ENCODE data around the gene KAZN. TPM values are rescaled to one million over a fixed set of nuclear protein-coding genes. Genes with fewer than 3 reads are reported as not detected.

KAZN gene
- total and polyA plus RNA-seq, 2 donors from 2014 or later, result 17.4 to 60.8 TPM

- Histone ChIP-seq H3K9me3 (ENCODE audit: control insufficient read depth in 2 of 3, insufficient read depth in 1 of 3, low read length in 3 of 3) (no peaks in the 10 kb centered on the region), H3K4me1 (ENCODE audit: control insufficient read depth in 2 of 3, insufficient read depth in 2 of 3, low read depth in 1 of 3, low read length in 3 of 3) (peaks cover 0 to 12% (median 4%) of the 10 kb centered on the region in 3 donors), H3K27me3 (ENCODE audit: control insufficient read depth, insufficient read depth, low read length) (peaks cover under 1% of the 10 kb centered on the region), H3K27ac (ENCODE audit: low read depth in 2 of 2, low read length in 2 of 2) (no peak overlapping the region), H3K9ac (ENCODE audit: low read length in 3 of 3) (no peak overlapping the region), H3K36me3 (ENCODE audit: control insufficient read depth in 2 of 3, insufficient read depth in 3 of 3, low read length in 3 of 3) (no peaks in the 10 kb centered on the region), H3K4me3 (ENCODE audit: low read length in 3 of 3) (no peak overlapping the region)
- DNase-seq (peak in 2 of 5 donors; percentile 19 to 54), FAIRE-seq (no peak)
- intact Hi-C loops (cut with DNase I), result loop anchor here (10.0 kb wide), 1 partner anchor 104 kb away; no protein-coding TSS in a partner anchor
- peak; percentile 0 for TF ChIP-seq CTCF (IDR thresholded peaks at IDR 0.05; ENCODE audit: borderline replicate concordance, extremely low read depth, insufficient read depth)
These were observed 322.6 kb downstream of the KAZN start for GRCh38 chr1:14921057-14921456.

DNA sequence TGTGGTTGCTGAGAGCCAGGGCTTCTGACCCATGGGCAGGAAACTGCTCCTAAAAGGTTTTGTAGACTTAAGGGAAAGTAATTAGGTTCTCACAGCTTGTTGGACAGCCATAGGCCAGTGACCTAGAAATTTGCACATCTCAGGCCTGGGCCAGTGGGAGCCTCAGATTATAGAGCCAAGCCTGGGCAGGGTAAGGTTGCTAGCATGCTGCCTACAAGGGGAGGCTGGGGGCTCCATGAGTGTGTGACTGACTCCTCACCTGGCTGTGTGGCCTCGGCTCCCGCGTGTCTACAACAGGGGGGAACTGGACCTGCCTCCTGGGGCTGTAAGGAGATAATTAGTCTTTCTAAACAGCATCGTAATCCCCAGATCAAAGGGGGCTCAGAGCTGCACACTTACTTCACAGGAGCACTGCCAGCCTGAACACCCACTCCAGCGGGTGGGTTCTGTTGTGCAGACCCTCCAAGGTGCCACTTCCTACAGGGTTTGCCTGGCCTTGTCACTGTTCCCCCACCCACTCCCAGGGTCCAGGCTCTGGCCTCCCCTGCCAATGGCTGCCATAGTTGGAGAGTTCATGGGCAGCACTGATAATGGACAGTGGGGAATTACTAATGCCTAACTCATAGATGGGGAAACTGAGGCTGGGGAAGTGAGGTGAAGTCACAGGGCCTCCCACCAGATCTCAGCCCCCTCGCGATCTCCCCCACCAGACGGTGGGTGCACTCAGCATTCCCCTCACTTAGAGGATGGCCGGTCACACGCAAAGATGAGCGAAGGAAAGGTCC, 324.6 kb downstream of the KAZN start:
- Histone ChIP-seq H3K9me3 (ENCODE audit: control insufficient read depth in 2 of 3, insufficient read depth in 1 of 3, low read length in 3 of 3) (no peaks in the 10 kb centered on the region), H3K27ac (ENCODE audit: low read depth in 2 of 2, low read length in 2 of 2) (peak overlapping the region; percentile 63 to 65), H3K36me3 (ENCODE audit: control insufficient read depth in 2 of 3, insufficient read depth in 3 of 3, low read length in 3 of 3) (no peaks in the 10 kb centered on the region), H3K27me3 (ENCODE audit: control insufficient read depth, insufficient read depth, low read length) (peaks cover 2% of the 10 kb centered on the region), H3K4me1 (ENCODE audit: control insufficient read depth in 2 of 3, insufficient read depth in 2 of 3, low read depth in 1 of 3, low read length in 3 of 3) (peaks cover 0 to 21% (median 5%) of the 10 kb centered on the region in 3 donors), H3K9ac (ENCODE audit: low read length in 3 of 3) (no peak overlapping the region), H3K4me3 (ENCODE audit: low read length in 3 of 3) (peak overlapping the region in 1 of 3 donors; percentile 34)
- DNase-seq (peak in 1 of 5 donors; percentile 65), FAIRE-seq (no peak)
- no peak for TF ChIP-seq CTCF (IDR thresholded peaks at IDR 0.05; ENCODE audit: borderline replicate concordance, extremely low read depth, insufficient read depth)
- intact Hi-C loops (cut with DNase I), result loop anchor here (10.0 kb wide), 1 partner anchor 102 kb away; no protein-coding TSS in a partner anchor

GRCh38 chr1:14923727-14924452, 325.4 kb downstream of the KAZN start:
- H3K4me3 ChIP-seq (ENCODE audit: low read length in 3 of 3), result peak overlapping the region in 1 of 3 donors; percentile 34
- H3K9me3 ChIP-seq (ENCODE audit: control insufficient read depth in 2 of 3, insufficient read depth in 1 of 3, low read length in 3 of 3), result no peaks in the 10 kb centered on the region
- TF ChIP-seq CTCF (IDR thresholded peaks at IDR 0.05; ENCODE audit: borderline replicate concordance, extremely low read depth, insufficient read depth), result peak; percentile 3
- peak overlapping the region in 1 of 3 donors; percentile 43 for H3K9ac ChIP-seq (ENCODE audit: low read length in 3 of 3)
- peak overlapping the region; percentile 63 to 65 for H3K27ac ChIP-seq (ENCODE audit: low read depth in 2 of 2, low read length in 2 of 2)
- peaks cover 2% of the 10 kb centered on the region for H3K27me3 ChIP-seq (ENCODE audit: control insufficient read depth, insufficient read depth, low read length)
- peaks cover 5 to 26% (median 5%) of the 10 kb centered on the region in 3 donors for H3K4me1 ChIP-seq (ENCODE audit: control insufficient read depth in 2 of 3, insufficient read depth in 2 of 3, low read depth in 1 of 3, low read length in 3 of 3)
- H3K36me3 ChIP-seq (ENCODE audit: control insufficient read depth in 2 of 3, insufficient read depth in 3 of 3, low read length in 3 of 3), result no peaks in the 10 kb centered on the region
- FAIRE-seq, result no peak
- intact Hi-C loops (cut with DNase I), result loop anchor here (10.0 kb wide), 1 partner anchor 101 kb away; no protein-coding TSS in a partner anchor
- DNase-seq, result peak; percentile 80 to 94 (median 84)

All from kidney (tissue), 14 donors.